Measurements from ENCODE around the gene VPS11.
A peak's percentile ranks its signal among the peaks of the same experiment; 100 is the strongest.

DNA sequence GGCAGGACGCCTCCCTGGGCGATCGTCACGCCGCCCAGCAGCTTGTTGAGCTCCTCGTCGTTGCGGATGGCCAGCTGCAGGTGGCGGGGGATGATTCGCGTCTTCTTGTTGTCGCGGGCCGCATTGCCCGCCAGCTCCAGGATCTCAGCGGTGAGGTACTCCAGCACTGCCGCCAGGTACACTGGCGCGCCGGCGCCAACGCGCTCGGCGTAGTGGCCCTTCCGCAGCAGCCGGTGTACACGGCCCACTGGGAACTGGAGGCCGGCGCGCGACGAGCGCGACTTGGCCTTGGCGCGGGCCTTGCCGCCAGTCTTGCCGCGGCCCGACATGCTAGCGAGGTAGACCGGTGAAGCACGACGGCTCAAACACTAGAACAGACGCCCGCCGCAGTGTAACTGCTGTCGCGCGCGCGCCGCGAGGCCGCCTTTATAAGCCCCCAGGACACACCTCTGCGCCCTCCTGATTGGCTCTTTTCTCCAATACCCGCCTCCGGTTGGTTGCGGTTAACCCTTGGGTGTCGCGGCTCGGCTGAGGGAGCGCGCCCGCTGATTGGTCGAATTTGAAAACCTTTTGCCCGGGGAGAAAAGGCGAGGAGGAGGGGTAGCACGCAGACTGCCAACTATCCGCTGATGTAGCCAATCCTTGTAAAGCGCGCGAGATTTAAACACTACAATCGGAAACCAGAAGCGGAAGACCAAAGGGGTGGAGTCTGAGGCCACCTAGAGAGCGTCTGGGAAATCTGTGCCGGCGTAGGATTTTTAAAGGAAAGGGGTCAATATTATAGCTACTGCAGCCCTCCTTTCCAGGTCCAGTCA, 27.7 kb downstream of the VPS11 start:
- TF ChIP-seq, protein P1, sequence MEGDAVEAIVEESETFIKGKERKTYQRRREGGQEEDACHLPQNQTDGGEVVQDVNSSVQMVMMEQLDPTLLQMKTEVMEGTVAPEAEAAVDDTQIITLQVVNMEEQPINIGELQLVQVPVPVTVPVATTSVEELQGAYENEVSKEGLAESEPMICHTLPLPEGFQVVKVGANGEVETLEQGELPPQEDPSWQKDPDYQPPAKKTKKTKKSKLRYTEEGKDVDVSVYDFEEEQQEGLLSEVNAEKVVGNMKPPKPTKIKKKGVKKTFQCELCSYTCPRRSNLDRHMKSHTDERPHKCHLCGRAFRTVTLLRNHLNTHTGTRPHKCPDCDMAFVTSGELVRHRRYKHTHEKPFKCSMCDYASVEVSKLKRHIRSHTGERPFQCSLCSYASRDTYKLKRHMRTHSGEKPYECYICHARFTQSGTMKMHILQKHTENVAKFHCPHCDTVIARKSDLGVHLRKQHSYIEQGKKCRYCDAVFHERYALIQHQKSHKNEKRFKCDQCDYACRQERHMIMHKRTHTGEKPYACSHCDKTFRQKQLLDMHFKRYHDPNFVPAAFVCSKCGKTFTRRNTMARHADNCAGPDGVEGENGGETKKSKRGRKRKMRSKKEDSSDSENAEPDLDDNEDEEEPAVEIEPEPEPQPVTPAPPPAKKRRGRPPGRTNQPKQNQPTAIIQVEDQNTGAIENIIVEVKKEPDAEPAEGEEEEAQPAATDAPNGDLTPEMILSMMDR (IDR thresholded peaks at IDR 0.05 in 4 of 5, conservative IDR thresholded peaks at IDR 0.05 in 1 of 5) = peak in 4 of 5 experiments; percentile 18 to 70 (median 35)
- peak; percentile 99 to 100 for TF ChIP-seq POLR2A (IDR thresholded peaks at IDR 0.05)
